Testis (tissue), 2 donors: ENCODE measurements around the gene EPHB1.

Source experiments
- CTCF ChIP-seq, 3 experiments: fragments of 450-650 bp in 2 of 3; fragments of 200-600 bp in 1 of 3; sonication (generic) in 1 of 3; IDR thresholded peaks; one replicate each; pipeline ENCODE4 v1.5.1; 2016 to 2019; ENCODE audit warnings: antibody characterized with exemption in 3 of 3, mild to moderate bottlenecking in 2 of 3, moderate library complexity in 1 of 3
- POLR2A ChIP-seq: fragments of 450-650 bp; IDR thresholded peaks from one replicate; pipeline ENCODE4 v1.6.1; 2017; ENCODE audit warnings: antibody characterized with exemption, mild to moderate bottlenecking, moderate library complexity

- TF ChIP-seq CTCF (IDR thresholded peaks at IDR 0.05) (no peak), POLR2A (no peak)
Measured at GRCh38 chr3:135127946-135128470, 332.9 kb downstream of the EPHB1 start.
